Osteoblast (primary cell): ENCODE measurements around the gene IQCK. TPM values are rescaled to one million over a fixed set of nuclear protein-coding genes. Genes with fewer than 3 reads are reported as not detected.

ENCODE experiments used
- DNase-seq: peaks from one replicate; pipeline ENCODE4 v3.0.0; 2011; ENCODE audit warnings: low spot score, mixed read lengths; ENCODE audit not compliant: insufficient read length; ENCODE audit errors: missing footprints
- H2AFZ ChIP-seq: 2 replicates; pipeline ENCODE4 v1.6.0; 2011; ENCODE audit warnings: mild to moderate bottlenecking, low read length
- H3K27ac ChIP-seq: 2 replicates; pipeline ENCODE4 v1.5.1; 2011; ENCODE audit warnings: mild to moderate bottlenecking, low read depth, low read length, moderate library complexity
- H3K27me3 ChIP-seq: 2 replicates; pipeline ENCODE4 v1.6.0; 2012; ENCODE audit warnings: mild to moderate bottlenecking, control low read depth, inconsistent platforms, low read length, moderate library complexity; ENCODE audit not compliant: insufficient read depth
- H3K36me3 ChIP-seq: 2 replicates; pipeline ENCODE4 v1.5.1; 2011; ENCODE audit warnings: mild to moderate bottlenecking, low read length, control low read depth, moderate library complexity; ENCODE audit not compliant: insufficient read depth
- H3K4me1 ChIP-seq: 2 replicates; pipeline ENCODE4 v1.5.1; 2011; ENCODE audit warnings: mild to moderate bottlenecking, low read length, control low read depth, moderate library complexity; ENCODE audit not compliant: insufficient read depth
- H3K4me2 ChIP-seq: 2 replicates; pipeline ENCODE4 v1.6.0; 2011; ENCODE audit warnings: mild to moderate bottlenecking, low read length; ENCODE audit not compliant: insufficient read depth
- H3K4me3 ChIP-seq: fragments of 200-600 bp; sonication (generic); 3 replicates; pipeline ENCODE4 v1.5.1; 2012; ENCODE audit warnings: mild to moderate bottlenecking, low read length, inconsistent platforms; ENCODE audit not compliant: insufficient read depth
- H3K79me2 ChIP-seq: 2 replicates; pipeline ENCODE4 v1.6.0; 2012; ENCODE audit warnings: mild to moderate bottlenecking, low read length, control low read depth, inconsistent platforms; ENCODE audit not compliant: insufficient read depth
- H3K9me3 ChIP-seq: 2 replicates; pipeline ENCODE4 v1.5.1; 2011; ENCODE audit warnings: low read depth, low read length, control low read depth
- H4K20me1 ChIP-seq: 2 replicates; pipeline ENCODE4 v1.6.0; 2012; ENCODE audit warnings: mild to moderate bottlenecking, low read length, control low read depth; ENCODE audit not compliant: insufficient read depth
- CTCF ChIP-seq: IDR thresholded peaks from 2 replicates; pipeline ENCODE4 v1.5.1; 2011; ENCODE audit warnings: mild to moderate bottlenecking, low read depth, low read length, moderate library complexity; ENCODE audit errors: extremely low read depth
- total RNA-seq: library from RNA; depleted of rRNA; stranded (reverse); fragments of >200 nt; gene quantifications from 2 replicates; pipeline ENCODE4 v1.2.3, GENCODE V29; 2012

IQCK gene
- total RNA-seq, 1 donor: 8.7 TPM

- H3K4me3 ChIP-seq: peak overlapping the region; percentile 99
- peaks cover 11% of the 10 kb centered on the region for H3K4me1 ChIP-seq
- no peaks in the 10 kb centered on the region for H3K27me3 ChIP-seq
- H2AFZ ChIP-seq: peak overlapping the region; percentile 98
- peaks cover 18% of the 10 kb centered on the region for H3K36me3 ChIP-seq
- H4K20me1 ChIP-seq: peaks cover 9% of the 10 kb centered on the region
- H3K9me3 ChIP-seq: no peaks in the 10 kb centered on the region
- peak overlapping the region; percentile 87 for H3K27ac ChIP-seq
- peak; percentile 82 for DNase-seq
- H3K4me2 ChIP-seq: peak overlapping the region; percentile 93
- H3K79me2 ChIP-seq: peaks cover 56% of the 10 kb centered on the region
- no peak for TF ChIP-seq CTCF
Measured at GRCh38 chr16:19717314-19717713, 757 bp upstream of the IQCK start.

- Histone ChIP-seq H2AFZ (peak overlapping the region; percentile 98), H3K4me1 (peaks cover 11% of the 10 kb centered on the region), H3K36me3 (peaks cover 12% of the 10 kb centered on the region), H3K9me3 (no peaks in the 10 kb centered on the region), H3K4me3 (peak overlapping the region; percentile 99), H3K27me3 (no peaks in the 10 kb centered on the region), H3K4me2 (peak overlapping the region; percentile 93), H3K79me2 (peaks cover 48% of the 10 kb centered on the region), H4K20me1 (peaks cover 6% of the 10 kb centered on the region), H3K27ac (peak overlapping the region; percentile 87)
- peak; percentile 83 for DNase-seq
- TF ChIP-seq CTCF: no peak
Measured at GRCh38 chr16:19718624-19718965, 524 bp downstream of the IQCK start.

GRCh38 chr16:19722269-19722952 lies 4.3 kb downstream of the IQCK start:
- Histone ChIP-seq H3K36me3 (no peaks in the 10 kb centered on the region), H2AFZ (no peak overlapping the region), H3K27ac (no peak overlapping the region), H4K20me1 (no peaks in the 10 kb centered on the region), H3K4me3 (no peak overlapping the region), H3K9me3 (no peaks in the 10 kb centered on the region), H3K4me2 (no peak overlapping the region), H3K27me3 (no peaks in the 10 kb centered on the region), H3K79me2 (peaks cover 13% of the 10 kb centered on the region), H3K4me1 (peaks cover 7% of the 10 kb centered on the region)
- no peak for TF ChIP-seq CTCF
- no peak for DNase-seq

GRCh38 chr16:19722981-19723380 lies 4.9 kb downstream of the IQCK start:
- H3K79me2 ChIP-seq: peaks cover 8% of the 10 kb centered on the region
- no peak overlapping the region for H3K4me3 ChIP-seq
- H3K27ac ChIP-seq: no peak overlapping the region
- TF ChIP-seq CTCF: no peak
- H3K4me2 ChIP-seq: no peak overlapping the region
- H3K4me1 ChIP-seq: peaks cover 7% of the 10 kb centered on the region
- no peaks in the 10 kb centered on the region for H3K9me3 ChIP-seq
- no peaks in the 10 kb centered on the region for H3K36me3 ChIP-seq
- DNase-seq: no peak
- H4K20me1 ChIP-seq: no peaks in the 10 kb centered on the region
- no peaks in the 10 kb centered on the region for H3K27me3 ChIP-seq
- no peak overlapping the region for H2AFZ ChIP-seq
